IMR-90 (cell line): Measurements from ENCODE around the gene ADPRHL1. TPM values are rescaled to one million over a fixed set of nuclear protein-coding genes. Genes with fewer than 3 reads are reported as not detected.

Experiments used
- ATAC-seq: fragments of 200-7000 bp; cut with Tn5 transposase; 2 replicates; pipeline ENCODE4 v1.9.1; 2020; ENCODE audit warnings: low read depth, mild to moderate bottlenecking, moderate library complexity
- BruUV-seq: library from RNA; stranded (reverse); fragments of 400-500 nt; replicated peaks from 2 replicates; lab custom pipeline; 2021; lab: Mats Ljungman, UMichigan
- CTCF ChIA-PET: fragments of 300-600 bp; formaldehyde crosslinking; extraction: SDS; loops from one replicate; lab custom pipeline; 2021; ENCODE audit warnings: antibody characterized with exemption; lab: Yijun Ruan, JAX
- POLR2A ChIA-PET: fragments of 300-600 bp; sonication (Branson Sonifier 250); formaldehyde crosslinking; loops from one replicate; lab custom pipeline; 2022; ENCODE audit warnings: antibody characterized with exemption; ENCODE audit not compliant: unreplicated experiment; lab: Charles Lee
- DNase-seq: peaks from one replicate; pipeline ENCODE4 v3.0.0; 2013
- H2AFZ ChIP-seq: replicated peaks from 2 replicates; pipeline ENCODE3; 2013; ENCODE audit warnings: low read length, mild to moderate bottlenecking; ENCODE audit not compliant: poor library complexity
- H2AK5ac ChIP-seq: 2 replicates; pipeline ENCODE4 v1.6.1; 2013; ENCODE audit warnings: low read depth, low read length, inconsistent platforms
- H2AK9ac ChIP-seq: replicated peaks from 2 replicates; pipeline ENCODE3; 2013; ENCODE audit warnings: mild to moderate bottlenecking, low read depth, low read length, moderate library complexity; ENCODE audit not compliant: poor library complexity
- H2BK120ac ChIP-seq: 2 replicates; pipeline ENCODE4 v1.6.1; 2013; ENCODE audit warnings: low read depth, low read length, inconsistent platforms
- H2BK15ac ChIP-seq: 3 replicates; pipeline ENCODE4 v1.6.1; 2013; ENCODE audit warnings: low read depth, low read length, inconsistent platforms
- H2BK20ac ChIP-seq: 2 replicates; pipeline ENCODE4 v1.6.1; 2013; ENCODE audit warnings: low read depth, mild to moderate bottlenecking, inconsistent platforms, low read length, moderate library complexity
- H2BK5ac ChIP-seq: 2 replicates; pipeline ENCODE4 v1.6.1; 2013; ENCODE audit warnings: mild to moderate bottlenecking, low read depth, low read length, inconsistent platforms; ENCODE audit not compliant: poor library complexity, severe bottlenecking
- H3K14ac ChIP-seq: replicated peaks from 2 replicates; pipeline ENCODE4 v1.6.1; 2013; ENCODE audit warnings: low read depth, low read length, inconsistent platforms
- H3K18ac ChIP-seq: 2 replicates; pipeline ENCODE4 v1.6.1; 2013; ENCODE audit warnings: low read depth, low read length, control low read depth
- H3K23ac ChIP-seq: 2 replicates; pipeline ENCODE4 v1.6.1; 2013; ENCODE audit warnings: low read depth, low read length, inconsistent platforms
- H3K27ac ChIP-seq: 2 replicates; pipeline ENCODE4 v1.5.1; 2013; ENCODE audit warnings: mild to moderate bottlenecking, control low read depth, low read length; ENCODE audit not compliant: insufficient read depth
- H3K27me3 ChIP-seq: 2 replicates; pipeline ENCODE4 v1.6.1; 2013; ENCODE audit warnings: low read length; ENCODE audit not compliant: control insufficient read depth, insufficient read depth
- H3K36me3 ChIP-seq: 2 replicates; pipeline ENCODE4 v1.6.1; 2013; ENCODE audit warnings: low read length, mixed read lengths; ENCODE audit not compliant: control insufficient read depth, insufficient read depth
- H3K4ac ChIP-seq: 2 replicates; pipeline ENCODE4 v1.6.1; 2013; ENCODE audit warnings: low read depth, low read length, inconsistent platforms
- H3K4me1 ChIP-seq: 2 replicates; pipeline ENCODE4 v1.6.1; 2013; ENCODE audit warnings: low read length, mixed read lengths; ENCODE audit not compliant: control insufficient read depth, insufficient read depth
- H3K4me2 ChIP-seq: 2 replicates; pipeline ENCODE4 v1.6.1; 2013; ENCODE audit warnings: low read depth, mild to moderate bottlenecking, control low read depth, low read length, moderate library complexity
- H3K4me3 ChIP-seq: 2 replicates; pipeline ENCODE4 v1.5.1; 2013; ENCODE audit warnings: low read depth, mild to moderate bottlenecking, control low read depth, low read length, moderate library complexity; ENCODE audit not compliant: insufficient read depth
- H3K56ac ChIP-seq: 2 replicates; pipeline ENCODE4 v1.6.1; 2013; ENCODE audit warnings: low read length, inconsistent platforms; ENCODE audit not compliant: insufficient read depth; ENCODE audit errors: extremely low read depth
- H3K79me1 ChIP-seq, 2 experiments: 2 replicates each; pipeline ENCODE4 v1.6.1; 2013; ENCODE audit warnings: low read length in 2 of 2, inconsistent platforms in 1 of 2, low read depth in 1 of 2
- H3K9ac ChIP-seq: 2 replicates; pipeline ENCODE4 v1.6.1; 2013; ENCODE audit warnings: low read depth, low read length, control low read depth
- H3K9me1 ChIP-seq: 2 replicates; pipeline ENCODE4 v1.6.1; 2013; ENCODE audit warnings: low read length, inconsistent platforms; ENCODE audit not compliant: insufficient read depth
- H3K9me3 ChIP-seq: 2 replicates; pipeline ENCODE4 v1.6.1; 2013; ENCODE audit warnings: low read length; ENCODE audit not compliant: control insufficient read depth, insufficient read depth
- H4K20me1 ChIP-seq: 2 replicates; pipeline ENCODE4 v1.6.1; 2013; ENCODE audit warnings: low read length, inconsistent platforms; ENCODE audit not compliant: insufficient read depth
- H4K5ac ChIP-seq: 2 replicates; pipeline ENCODE4 v1.6.1; 2013; ENCODE audit warnings: mild to moderate bottlenecking, low read depth, low read length, control low read depth
- H4K8ac ChIP-seq, 2 experiments: 2 replicates each; pipeline ENCODE4 v1.6.1; 2013; ENCODE audit warnings: low read depth in 2 of 2, low read length in 2 of 2, control low read depth in 1 of 2, inconsistent platforms in 1 of 2
- H4K91ac ChIP-seq: 2 replicates; pipeline ENCODE4 v1.6.1; 2013; ENCODE audit warnings: low read depth, low read length, inconsistent platforms; ENCODE audit not compliant: insufficient read depth
- CEBPB ChIP-seq: IDR thresholded peaks from 2 replicates; pipeline ENCODE4 v1.6.1; 2012; ENCODE audit warnings: low read depth, low read length, improper control_type of control experiment
- CHD1 ChIP-seq: IDR thresholded peaks from 2 replicates; pipeline ENCODE4 v1.6.1; 2012; ENCODE audit warnings: low read depth, low read length, improper control_type of control experiment
- FOS ChIP-seq: fragments of 150-350 bp; IDR thresholded peaks from 2 replicates; pipeline ENCODE4 v1.6.1; 2016; ENCODE audit warnings: low read depth, low read length
- MAZ ChIP-seq: IDR thresholded peaks from 2 replicates; pipeline ENCODE4 v1.6.1; 2012; ENCODE audit warnings: low read depth, mild to moderate bottlenecking, low read length, improper control_type of control experiment, moderate library complexity, borderline replicate concordance
- POLR2A ChIP-seq: IDR thresholded peaks from 2 replicates; pipeline ENCODE4 v1.6.1; 2012; ENCODE audit warnings: mild to moderate bottlenecking, low read depth, low read length
- RCOR1 ChIP-seq: IDR thresholded peaks from 2 replicates; pipeline ENCODE4 v1.6.1; 2012; ENCODE audit warnings: mild to moderate bottlenecking, low read length, improper control_type of control experiment; ENCODE audit not compliant: insufficient replicate concordance
- RFX5 ChIP-seq: IDR thresholded peaks from 2 replicates; pipeline ENCODE4 v1.8.0; 2012; ENCODE audit warnings: low read depth, mild to moderate bottlenecking, low read length, moderate library complexity
- USF2 ChIP-seq: fragments of 150-350 bp; IDR thresholded peaks from 2 replicates; pipeline ENCODE4 v1.6.1; 2017; ENCODE audit warnings: mild to moderate bottlenecking, antibody characterized with exemption, low read length, low read depth
- WGBS, 2 experiments: methylation state at CpG; one replicate each; pipeline versions ENCODE4 v1.1.5 to v1.1.7; 2013; ENCODE audit warnings: missing lambda C conversion rate in 2 of 2; ENCODE audit not compliant: insufficient read length in 1 of 2; ENCODE audit errors: extremely low coverage in 2 of 2; 5-methylcytosine and 5-hydroxymethylcytosine counted together
- dilution Hi-C: fragments of 300-500 bp; cut with HindIII; formaldehyde crosslinking; loops from one replicate; pipeline ENCODE4 v1.14.3; 2018; ENCODE audit warnings: low sequenced_read_pairs; ENCODE audit not compliant: unreplicated experiment
- in situ Hi-C: fragments of 300-500 bp; cut with MboI; formaldehyde crosslinking; loops from 3 replicates; pipeline ENCODE4 v1.14.3; 2019; ENCODE audit warnings: low sequenced_read_pairs, inconsistent platforms, mixed read lengths
- intact Hi-C: fragments of 100-400 bp; cut with micrococcal nuclease; formaldehyde crosslinking; loops from 2 replicates; pipeline ENCODE4 v1.10.0; 2022
- polyA plus RNA-seq, 3 experiments: library from polyadenylated mRNA; depleted of rRNA; stranded (reverse); fragments of >200 nt; gene quantifications; 2 replicates each; pipeline ENCODE4 v1.2.3, GENCODE V29; 2012; ENCODE audit warnings: low replicate concordance in 1 of 3
- total RNA-seq: library from RNA; depleted of rRNA; stranded (reverse); fragments of >200 nt; gene quantifications from 2 replicates; pipeline ENCODE4 v1.2.3, GENCODE V29; 2012
- TF ChIP-seq, protein P1 (sequence below): fragments of 150-350 bp; IDR thresholded peaks from 2 replicates; pipeline ENCODE4 v1.6.1; 2016; ENCODE audit warnings: low read depth, mild to moderate bottlenecking, low read length, moderate library complexity, borderline replicate concordance

Gene ADPRHL1
- total and polyA plus RNA-seq, 2 of the 4 experiments (the other 2 are of a cell fraction): 0.36 to 0.67 TPM

DNA sequence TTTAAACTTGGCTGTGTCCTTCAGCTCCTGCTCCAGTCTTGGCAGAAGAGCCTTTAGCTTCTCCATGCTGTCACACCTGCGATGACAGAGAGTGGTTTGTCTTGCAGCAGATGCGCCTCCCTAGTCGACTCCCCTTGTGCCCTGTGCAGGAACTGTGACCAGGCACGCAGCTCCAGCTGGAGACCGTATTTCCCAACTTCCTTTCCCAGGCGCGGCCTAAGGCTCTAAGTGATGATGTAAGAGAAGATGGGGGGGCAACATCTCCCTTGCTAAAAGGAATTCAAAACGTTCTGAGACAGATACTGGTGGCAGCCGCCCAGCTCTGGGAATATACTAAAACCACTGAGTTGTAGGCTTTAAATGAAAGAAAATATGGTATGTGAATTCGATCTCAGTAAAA is 20.9 kb upstream of the ADPRHL1 start:
- Histone ChIP-seq H3K4me2 (no peak overlapping the region), H3K27ac (peak overlapping the region; percentile 45), H2BK20ac (no peak overlapping the region), H4K5ac (peak overlapping the region; percentile 48; the same call in 1 of the 2 replicates), H3K9me1 (peaks cover 10% of the 10 kb centered on the region; the same call in 1 of the 2 replicates), H2AFZ (no peak overlapping the region), H3K4me1 (peaks cover 2% of the 10 kb centered on the region; the same call in 1 of the 2 replicates), H3K36me3 (peaks cover 36% of the 10 kb centered on the region), H3K18ac (no peak overlapping the region), H3K4me3 (no peak overlapping the region), H3K56ac (no peak overlapping the region), H3K27me3 (no peaks in the 10 kb centered on the region), H2AK9ac (peak overlapping the region; percentile 77), H2BK120ac (peak overlapping the region; percentile 9; the same call in 1 of the 2 replicates), H4K8ac (peak overlapping the region in 1 of 2 experiments; percentile 76; a peak in 3 of 4 replicates), H3K9me3 (no peaks in the 10 kb centered on the region), H3K79me1 (peaks cover 19 to 47% of the 10 kb centered on the region in 2 experiments), H4K91ac (no peak overlapping the region; the same call in 1 of the 2 replicates), H2AK5ac (peak overlapping the region; percentile 80; the same call in 1 of the 2 replicates), H2BK5ac (peak overlapping the region; percentile 55), H4K20me1 (no peaks in the 10 kb centered on the region; the same call in none of the 2 replicates), H3K14ac (no peak overlapping the region), H2BK15ac (no peak overlapping the region), H3K4ac (no peak overlapping the region; the same call in none of the 2 replicates), H3K9ac (no peak overlapping the region), H3K23ac (no peak overlapping the region)
- intact Hi-C loops (no loop called here), dilution Hi-C loops (no loop called here), in situ Hi-C loops (no loop called here)
- DNase-seq (peak; percentile 91), ATAC-seq (peak; percentile 94)
- TF ChIP-seq, protein P1, sequence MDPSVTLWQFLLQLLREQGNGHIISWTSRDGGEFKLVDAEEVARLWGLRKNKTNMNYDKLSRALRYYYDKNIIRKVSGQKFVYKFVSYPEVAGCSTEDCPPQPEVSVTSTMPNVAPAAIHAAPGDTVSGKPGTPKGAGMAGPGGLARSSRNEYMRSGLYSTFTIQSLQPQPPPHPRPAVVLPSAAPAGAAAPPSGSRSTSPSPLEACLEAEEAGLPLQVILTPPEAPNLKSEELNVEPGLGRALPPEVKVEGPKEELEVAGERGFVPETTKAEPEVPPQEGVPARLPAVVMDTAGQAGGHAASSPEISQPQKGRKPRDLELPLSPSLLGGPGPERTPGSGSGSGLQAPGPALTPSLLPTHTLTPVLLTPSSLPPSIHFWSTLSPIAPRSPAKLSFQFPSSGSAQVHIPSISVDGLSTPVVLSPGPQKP: no peak
- TF ChIP-seq CEBPB (peak; percentile 93), FOS (no peak), RFX5 (no peak), RCOR1 (no peak), USF2 (no peak), CHD1 (no peak), POLR2A (no peak), MAZ (peak; percentile 53; the same call in 1 of the 2 replicates)
- no TSS peak for BruUV-seq
- ChIA-PET POLR2A (interaction anchor here (0.7 kb wide), 1 partner anchor 11 kb away, joined by 4 read pairs; no protein-coding TSS in a partner anchor), CTCF (interaction anchor here (1.0 to 1.2 kb wide), 2 partner anchors 10 to 18 kb away, joined by 4 to 5 read pairs; no protein-coding TSS in a partner anchor)
- WGBS, 2 experiments: 83% methylated on average over 2 of the region's 10 CpGs; no CpG with 5 or more reads in 1 of the 2 experiments
